DND-41 (cell line): Measurements from ENCODE around the gene IPO8.
"Not testable (repeated sequence)": the region's sequence is repeated elsewhere in the genome, so short reads cannot be mapped to it uniquely, and the experiment has no call there.

Experiments used
- ATAC-seq: fragments of 200-7000 bp; cut with Tn5 transposase; 3 replicates; pipeline ENCODE4 v1.9.1; 2021; ENCODE audit warnings: low read depth; ENCODE audit not compliant: insufficient read depth
- DNase-seq: peaks from one replicate; pipeline ENCODE4 v3.0.0-alpha.2; 2020
- H2AFZ ChIP-seq: 2 replicates; pipeline ENCODE4 v1.6.0; 2012; ENCODE audit warnings: low read depth, low read length
- H3K27ac ChIP-seq: 2 replicates; pipeline ENCODE4 v1.5.1; 2012; ENCODE audit warnings: low read length, inconsistent platforms
- H3K27me3 ChIP-seq: fragments of 200-600 bp; sonication (generic); 2 replicates; pipeline ENCODE4 v1.6.0; 2012; ENCODE audit warnings: low read length, mild to moderate bottlenecking, inconsistent platforms; ENCODE audit not compliant: insufficient read depth, poor library complexity
- H3K36me3 ChIP-seq: 2 replicates; pipeline ENCODE4 v1.5.1; 2012; ENCODE audit warnings: low read length, inconsistent platforms; ENCODE audit not compliant: insufficient read depth
- H3K4me1 ChIP-seq: 2 replicates; pipeline ENCODE4 v1.5.1; 2012; ENCODE audit warnings: mild to moderate bottlenecking, low read length; ENCODE audit not compliant: insufficient read depth
- H3K4me2 ChIP-seq: 2 replicates; pipeline ENCODE4 v1.6.0; 2012; ENCODE audit warnings: mild to moderate bottlenecking, moderate library complexity, low read length, inconsistent platforms; ENCODE audit not compliant: insufficient read depth
- H3K4me3 ChIP-seq, 2 experiments: fragments of 200-600 bp in 1 of 2; shearing (Covaris generic) in 1 of 2; 2 replicates each; pipeline ENCODE4 v1.5.1; 2012 to 2016; ENCODE audit warnings: inconsistent platforms in 2 of 2, low read length in 2 of 2, mild to moderate bottlenecking in 2 of 2, low read depth in 1 of 2, moderate library complexity in 1 of 2
- H3K79me2 ChIP-seq: 2 replicates; pipeline ENCODE4 v1.6.0; 2012; ENCODE audit warnings: low read length, inconsistent platforms; ENCODE audit not compliant: insufficient read depth
- H3K9ac ChIP-seq: 2 replicates; pipeline ENCODE4 v1.6.0; 2012; ENCODE audit warnings: low read depth, mild to moderate bottlenecking, inconsistent platforms, low read length, moderate library complexity
- H3K9me3 ChIP-seq: 2 replicates; pipeline ENCODE4 v1.5.1; 2012; ENCODE audit warnings: low read length, moderate library complexity, mild to moderate bottlenecking, inconsistent platforms; ENCODE audit not compliant: insufficient read depth, severe bottlenecking
- H4K20me1 ChIP-seq: 2 replicates; pipeline ENCODE4 v1.6.0; 2012; ENCODE audit warnings: low read length; ENCODE audit not compliant: insufficient read depth
- CTCF ChIP-seq: IDR thresholded peaks from 2 replicates; pipeline ENCODE4 v1.5.1; 2012; ENCODE audit warnings: borderline replicate concordance, low read length, moderate library complexity, mild to moderate bottlenecking; ENCODE audit not compliant: poor library complexity, severe bottlenecking; ENCODE audit errors: extremely low read depth
- EZH2 ChIP-seq: IDR thresholded peaks from 3 replicates; pipeline ENCODE4 v1.6.1; 2012; ENCODE audit warnings: borderline replicate concordance, low read depth, mild to moderate bottlenecking, moderate library complexity, low read length, inconsistent platforms; ENCODE audit not compliant: severe bottlenecking

IPO8 gene

DNA sequence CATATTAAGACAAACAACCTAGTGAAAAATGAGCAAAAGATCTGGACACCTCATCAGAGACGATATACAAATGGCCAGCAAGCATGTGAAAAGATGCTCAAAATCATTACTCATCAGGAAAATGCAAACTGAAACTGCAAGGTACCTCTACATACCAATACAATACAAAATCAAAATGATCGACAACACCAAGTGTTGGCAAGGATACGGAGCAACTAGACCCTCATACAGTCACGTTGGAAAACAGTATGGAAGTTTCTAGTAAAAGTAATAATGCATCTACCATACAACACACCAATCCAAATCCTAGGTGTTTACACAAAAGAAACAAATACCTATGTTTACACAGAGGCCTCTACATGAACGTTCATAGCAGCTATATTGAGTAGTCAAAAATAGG, 99.9 kb downstream of the IPO8 start:
- H2AFZ ChIP-seq = no peak overlapping the region
- ATAC-seq = no peak

GRCh38 chr12:30594509-30594908, 101.2 kb downstream of the IPO8 start:
- DNase-seq (no peak), ATAC-seq (no peak)
- H3K36me3 ChIP-seq = no peaks in the 10 kb centered on the region
- no peaks in the 10 kb centered on the region for H4K20me1 ChIP-seq
- no peaks in the 10 kb centered on the region for H3K9me3 ChIP-seq
- H3K4me3 ChIP-seq = no peak overlapping the region
- H3K4me1 ChIP-seq = no peaks in the 10 kb centered on the region
- no peaks in the 10 kb centered on the region for H3K79me2 ChIP-seq
- H3K27ac ChIP-seq = no peak overlapping the region
- H3K9ac ChIP-seq = no peak overlapping the region
- no peaks in the 10 kb centered on the region for H3K27me3 ChIP-seq
- H2AFZ ChIP-seq = no peak overlapping the region
- no peak overlapping the region for H3K4me2 ChIP-seq
- TF ChIP-seq EZH2 (no peak), CTCF (no peak)

More for the DNA sequence above, 99.9 kb downstream of the IPO8 start:
- no peaks in the 10 kb centered on the region for H4K20me1 ChIP-seq
- H3K27ac ChIP-seq = no peak overlapping the region
- no peak for DNase-seq
- no peaks in the 10 kb centered on the region for H3K36me3 ChIP-seq
- H3K79me2 ChIP-seq = no peaks in the 10 kb centered on the region
- no peaks in the 10 kb centered on the region for H3K9me3 ChIP-seq
- TF ChIP-seq EZH2 = no peak
- no peak for TF ChIP-seq CTCF
- no peak overlapping the region for H3K4me3 ChIP-seq
- H3K27me3 ChIP-seq = no peaks in the 10 kb centered on the region
- H3K4me1 ChIP-seq = no peaks in the 10 kb centered on the region
- H3K9ac ChIP-seq = no peak overlapping the region
- no peak overlapping the region for H3K4me2 ChIP-seq

GRCh38 chr12:30588572-30588971, 107.1 kb downstream of the IPO8 start:
- not testable (repeated sequence) for H3K27me3 ChIP-seq, H3K4me1 ChIP-seq, H4K20me1 ChIP-seq, ATAC-seq, H3K36me3 ChIP-seq, DNase-seq, H3K9me3 ChIP-seq, H2AFZ ChIP-seq, H3K9ac ChIP-seq, H3K4me2 ChIP-seq, H3K27ac ChIP-seq, H3K4me3 ChIP-seq, H3K79me2 ChIP-seq

GRCh38 chr12:30587782-30588181, 107.9 kb downstream of the IPO8 start:
- Histone ChIP-seq H3K9ac (no peak overlapping the region), H3K4me1 (no peaks in the 10 kb centered on the region), H3K27ac (no peak overlapping the region), H3K9me3 (no peaks in the 10 kb centered on the region), H3K36me3 (no peaks in the 10 kb centered on the region), H2AFZ (no peak overlapping the region), H4K20me1 (no peaks in the 10 kb centered on the region), H3K27me3 (no peaks in the 10 kb centered on the region), H3K4me3 (no peak overlapping the region), H3K79me2 (no peaks in the 10 kb centered on the region), H3K4me2 (no peak overlapping the region)
- DNase-seq (no peak), ATAC-seq (no peak)
- TF ChIP-seq EZH2 (no peak), CTCF (no peak)
